GM21723 (cell line): ENCODE data around the gene FAM222A.

Source experiments
- ATAC-seq: cut with Tn5 transposase; IDR thresholded peaks from one replicate; pipeline ENCODE4 v1.9.1; 2021; ENCODE audit warnings: mild to moderate bottlenecking, moderate library complexity; ENCODE audit not compliant: unreplicated experiment

Gene FAM222A

DNA sequence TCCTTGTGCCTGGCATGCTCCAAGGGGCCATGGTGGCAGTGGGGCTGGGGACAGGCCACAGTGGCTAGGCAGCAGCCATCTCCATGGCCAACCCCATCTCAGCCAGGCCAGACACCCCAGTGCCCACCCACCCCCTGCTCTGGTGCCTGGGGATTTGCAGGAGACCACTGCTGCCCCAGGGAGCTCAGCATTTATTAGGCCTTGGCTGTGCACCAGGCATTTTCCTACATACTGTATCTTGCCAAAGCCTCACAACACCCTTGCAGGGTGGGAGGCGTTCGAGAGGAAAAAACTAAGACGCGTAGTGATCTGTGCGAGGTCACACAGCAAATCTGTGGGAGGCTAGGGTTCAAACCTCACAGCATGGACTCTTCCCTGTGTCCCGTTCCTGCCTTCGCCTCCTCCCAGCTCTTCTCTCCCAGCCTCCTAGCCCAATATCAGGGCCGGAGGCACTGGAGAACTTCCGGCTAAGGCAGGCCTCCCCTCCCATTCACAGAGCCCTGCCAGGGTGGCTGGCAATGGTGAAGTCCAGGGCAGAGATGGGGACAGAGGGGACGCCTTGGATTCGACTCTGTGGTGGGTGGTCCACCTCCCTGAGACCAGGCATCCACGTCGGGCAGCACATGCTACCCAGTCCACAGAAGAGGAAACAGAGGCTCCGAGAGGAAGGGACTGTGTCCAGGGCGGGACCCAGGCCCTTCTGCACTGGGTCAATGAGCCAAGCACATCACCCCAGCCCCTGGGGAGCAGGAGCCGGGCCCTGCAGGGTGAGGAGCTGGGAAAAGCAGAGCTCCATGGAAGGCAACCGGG, 57.4 kb downstream of the FAM222A start:
- ATAC-seq, result no peak

GRCh38 chr12:109771746-109772621, 58.4 kb downstream of the FAM222A start:
- ATAC-seq, result no peak

- ATAC-seq, result no peak
These were observed 59.1 kb downstream of the FAM222A start for GRCh38 chr12:109772622-109773321.

DNA sequence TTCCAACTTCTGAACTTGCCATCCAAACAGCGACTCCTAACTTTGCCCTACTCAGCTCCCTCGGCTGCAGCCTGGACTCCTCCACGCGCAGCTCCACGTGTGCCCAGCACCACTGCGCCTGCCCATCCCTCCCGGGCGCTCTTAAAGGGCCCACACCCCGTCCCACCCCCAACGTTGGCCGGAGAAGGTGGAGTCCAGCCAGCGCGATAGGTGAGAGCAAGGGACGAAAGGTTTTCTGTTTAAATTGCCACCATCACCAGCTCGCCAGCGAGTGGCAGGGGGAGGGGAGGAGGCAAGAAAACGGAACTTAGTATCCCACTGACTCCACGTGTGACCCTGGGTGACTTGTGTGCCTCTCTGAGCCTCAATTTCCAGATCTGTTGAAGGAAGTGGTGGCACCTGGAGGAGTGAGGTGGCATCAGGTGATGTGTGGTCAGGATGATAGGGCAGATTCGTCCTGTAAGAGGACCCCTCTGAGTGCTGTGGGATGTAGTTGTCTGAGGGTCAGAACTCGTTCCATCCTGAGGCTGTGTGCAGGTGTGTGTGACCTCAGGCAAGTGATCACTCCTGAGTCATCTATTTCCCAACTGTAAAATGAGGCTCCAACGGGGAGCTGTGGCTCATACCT, 59.9 kb downstream of the FAM222A start:
- ATAC-seq, result no peak

GRCh38 chr12:109775172-109775881, 61.7 kb downstream of the FAM222A start:
- ATAC-seq, result no peak

DNA sequence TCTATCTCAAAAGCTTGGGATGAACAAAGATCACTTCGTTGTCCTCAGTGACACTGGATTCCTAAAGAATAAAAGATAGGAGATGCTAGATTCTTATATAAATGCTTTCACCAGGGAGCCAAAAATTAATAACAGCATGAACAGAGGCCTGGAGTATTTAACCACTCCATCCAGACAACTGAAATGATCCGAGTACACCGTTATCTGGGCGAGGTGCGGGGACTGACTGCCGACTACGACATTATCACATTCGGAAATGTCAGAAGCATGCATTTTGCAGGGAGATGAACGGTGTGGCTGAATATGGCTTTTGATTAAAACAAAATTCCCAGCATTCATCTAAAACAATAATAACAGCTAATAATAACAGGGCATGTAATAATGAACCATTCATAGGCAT, 63.0 kb downstream of the FAM222A start:
- no peak for ATAC-seq

- ATAC-seq, result no peak
These were observed 63.9 kb downstream of the FAM222A start for GRCh38 chr12:109777544-109777943.

DNA sequence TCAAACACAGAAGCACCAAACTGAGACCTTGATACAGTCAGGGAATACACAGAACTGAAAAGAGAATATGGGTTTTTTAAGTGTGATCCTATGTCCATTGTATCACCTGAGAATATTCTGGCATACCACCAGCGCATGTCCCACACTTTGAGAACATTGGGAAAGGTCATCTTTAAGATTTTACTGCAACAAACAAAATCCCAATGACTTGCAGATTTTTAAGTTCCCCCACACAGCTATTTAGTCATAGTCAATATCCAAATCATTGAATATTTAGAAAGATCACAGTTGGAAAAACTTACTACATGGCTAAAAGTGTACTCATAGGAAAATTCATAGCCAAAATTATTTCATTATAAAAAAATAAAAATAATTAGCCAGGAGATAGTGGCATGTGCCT, 65.1 kb downstream of the FAM222A start:
- ATAC-seq, result no peak

- ATAC-seq, result no peak
These were observed 65.8 kb downstream of the FAM222A start for GRCh38 chr12:109779382-109779781.

DNA sequence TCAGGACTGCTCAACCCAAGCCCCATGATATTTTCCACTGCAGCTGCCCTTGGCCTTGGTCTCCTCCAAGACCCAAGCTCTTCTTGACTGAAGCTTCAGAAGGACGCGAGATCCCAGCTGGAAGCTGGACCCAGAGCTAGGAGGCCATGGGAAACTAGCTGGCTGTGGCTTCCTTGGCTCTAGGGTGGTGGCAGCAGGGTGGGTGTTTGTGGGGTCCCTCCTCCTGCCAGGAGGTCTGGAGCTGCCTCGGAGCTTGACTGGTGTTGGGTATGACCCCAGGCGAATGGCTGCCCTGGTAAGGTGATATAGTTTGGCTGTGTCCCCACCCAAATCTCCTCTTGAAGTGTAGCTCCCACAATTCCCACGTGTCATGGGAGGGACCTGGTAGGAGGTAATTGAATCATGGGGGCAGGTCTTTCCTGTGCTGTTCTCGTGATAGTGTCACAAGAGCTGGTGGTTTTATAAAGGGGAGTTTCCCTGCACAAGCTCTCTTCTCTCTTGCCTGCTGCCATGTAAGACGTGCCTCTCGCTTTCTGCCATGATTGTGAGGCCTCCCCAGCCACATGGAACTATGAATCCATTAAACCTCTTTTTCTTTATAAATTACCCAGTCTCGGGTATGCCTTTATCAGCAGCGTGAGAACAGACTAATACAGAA, 68.2 kb downstream of the FAM222A start:
- ATAC-seq, result no peak

- ATAC-seq, result no peak
These were observed 68.7 kb downstream of the FAM222A start for GRCh38 chr12:109782326-109782703.

DNA sequence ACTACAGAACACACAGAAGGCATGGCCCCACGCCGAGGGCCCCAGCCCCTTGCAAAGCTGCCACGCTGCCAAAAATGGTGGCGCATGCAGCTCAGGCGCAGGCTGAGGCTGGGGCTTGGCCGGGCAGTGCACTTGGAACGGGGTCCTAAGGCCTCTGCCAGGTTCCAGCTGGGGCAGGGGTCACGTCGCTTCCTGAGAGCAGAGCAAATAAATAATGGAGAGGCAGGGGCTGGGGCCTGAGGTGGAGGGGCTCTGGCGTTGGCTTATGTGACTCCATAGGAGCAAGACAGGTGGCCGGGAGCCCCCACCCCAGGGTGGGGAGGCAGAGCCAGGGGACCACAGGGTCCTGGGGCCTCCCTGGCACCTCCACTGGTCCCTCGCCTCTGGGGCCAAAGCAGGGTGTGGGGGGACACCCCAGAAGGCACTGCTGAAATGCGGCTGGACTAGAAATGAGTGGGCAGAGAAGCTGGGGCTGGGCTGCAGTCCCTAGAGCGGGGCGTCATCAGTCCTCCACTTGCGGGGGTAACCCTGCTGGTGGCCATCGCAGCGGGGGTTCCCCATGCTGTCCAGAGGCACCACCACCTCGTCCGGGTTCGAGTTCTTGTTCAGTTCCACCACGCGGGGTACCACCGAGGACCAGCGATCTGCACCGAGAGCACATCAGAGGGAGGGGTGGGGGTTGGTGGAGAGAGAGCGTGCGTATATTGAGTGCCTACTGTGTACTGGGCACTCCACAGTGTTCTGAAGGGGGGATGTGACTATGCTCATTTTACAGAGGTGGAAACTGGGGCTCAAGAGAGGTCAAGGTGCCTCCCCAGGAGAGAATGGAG, 69.7 kb downstream of the FAM222A start:
- ATAC-seq, result no peak

GRCh38 chr12:109783965-109784244, 70.3 kb downstream of the FAM222A start:
- no peak for ATAC-seq

- ATAC-seq, result no peak
These were observed 72.2 kb downstream of the FAM222A start for GRCh38 chr12:109785854-109786253.

DNA sequence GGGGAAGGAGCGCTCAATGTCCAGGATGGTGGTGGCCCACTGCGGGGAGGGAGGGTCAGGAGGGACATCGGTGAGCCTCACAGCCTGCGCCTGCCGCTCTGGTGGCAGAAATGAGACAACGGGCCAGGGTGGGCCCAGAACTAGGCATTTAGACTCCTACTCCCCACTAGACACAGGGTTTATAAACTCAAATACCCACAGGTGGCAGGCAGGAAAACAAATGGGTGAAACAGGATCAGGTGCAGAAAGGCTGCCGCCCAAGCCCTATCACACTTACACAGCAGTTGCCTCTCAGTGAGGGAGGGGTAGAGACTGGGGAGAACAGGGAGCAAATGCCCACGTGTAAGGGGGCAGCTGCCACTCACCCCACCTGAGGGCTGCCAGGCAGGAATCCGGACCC, 73.2 kb downstream of the FAM222A start:
- no peak for ATAC-seq

GRCh38 chr12:109789526-109790048, 76.0 kb downstream of the FAM222A start:
- no peak for ATAC-seq

DNA sequence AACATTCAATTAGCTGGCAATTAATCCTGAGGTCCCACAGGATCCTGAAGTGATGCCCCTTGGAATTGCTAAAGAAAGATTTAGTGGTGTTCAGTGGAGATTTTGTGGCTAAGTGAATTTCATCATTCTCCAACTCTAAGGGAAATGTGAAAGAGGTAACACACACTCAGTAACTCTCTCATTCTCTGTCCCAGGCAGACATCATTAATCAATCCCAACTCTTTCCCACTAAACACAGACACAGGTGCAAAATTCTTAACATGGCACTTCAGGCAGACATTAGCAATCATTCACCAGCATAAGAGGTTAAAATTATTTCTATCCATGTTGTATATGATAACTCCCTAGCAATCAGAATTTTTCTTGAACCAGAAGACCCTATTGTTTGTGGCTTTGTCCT, 79.4 kb downstream of the FAM222A start:
- no peak for ATAC-seq

DNA sequence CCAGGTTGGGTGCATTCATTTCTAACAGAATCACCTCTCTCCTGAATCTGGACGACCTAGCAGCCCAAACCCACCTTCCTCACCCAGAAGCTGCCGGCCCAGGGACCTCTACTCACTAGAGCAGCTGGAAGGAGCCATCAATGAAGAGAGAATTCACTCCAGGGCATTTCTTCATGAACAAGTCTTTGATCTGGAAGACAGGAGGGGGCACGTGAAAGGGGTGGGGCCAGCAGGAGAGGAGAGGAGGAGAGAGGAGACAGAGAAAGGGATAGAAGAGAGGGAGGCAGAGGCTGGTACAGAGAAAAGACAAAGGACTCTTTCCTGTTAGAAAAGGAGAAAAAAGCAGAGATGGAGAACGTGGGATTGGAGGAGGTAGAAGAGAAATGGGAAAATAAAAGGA, 79.8 kb downstream of the FAM222A start:
- no peak for ATAC-seq
